ENCODE measurements around the gene GAS7.

The GAS7 gene

DNA sequence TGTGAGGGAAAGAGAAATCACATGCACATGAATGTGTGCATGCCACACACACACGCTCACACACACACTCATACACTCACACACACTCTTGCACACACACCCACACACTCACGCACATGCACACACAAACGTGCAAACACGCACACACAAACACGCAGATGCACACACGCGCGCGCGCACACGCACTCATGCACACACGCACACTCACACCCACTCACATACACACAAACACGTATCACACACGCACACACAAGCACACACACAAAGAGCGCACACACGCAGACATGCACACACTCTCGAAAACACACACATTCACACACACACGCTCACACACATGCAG, 72.2 kb downstream of the GAS7 start:
- no peak for TF ChIP-seq CTCF (IDR thresholded peaks at IDR 0.05; ENCODE audit: extremely low read depth, insufficient read depth, missing control alignments)
- no peak for DNase-seq (ENCODE audit: low spot score)
- in situ Hi-C loops (cut with MboI; ENCODE audit: low pct_unique_long_range_greater_than_20kb, low sequenced_read_pairs, unreplicated experiment): no loop called here

DNA sequence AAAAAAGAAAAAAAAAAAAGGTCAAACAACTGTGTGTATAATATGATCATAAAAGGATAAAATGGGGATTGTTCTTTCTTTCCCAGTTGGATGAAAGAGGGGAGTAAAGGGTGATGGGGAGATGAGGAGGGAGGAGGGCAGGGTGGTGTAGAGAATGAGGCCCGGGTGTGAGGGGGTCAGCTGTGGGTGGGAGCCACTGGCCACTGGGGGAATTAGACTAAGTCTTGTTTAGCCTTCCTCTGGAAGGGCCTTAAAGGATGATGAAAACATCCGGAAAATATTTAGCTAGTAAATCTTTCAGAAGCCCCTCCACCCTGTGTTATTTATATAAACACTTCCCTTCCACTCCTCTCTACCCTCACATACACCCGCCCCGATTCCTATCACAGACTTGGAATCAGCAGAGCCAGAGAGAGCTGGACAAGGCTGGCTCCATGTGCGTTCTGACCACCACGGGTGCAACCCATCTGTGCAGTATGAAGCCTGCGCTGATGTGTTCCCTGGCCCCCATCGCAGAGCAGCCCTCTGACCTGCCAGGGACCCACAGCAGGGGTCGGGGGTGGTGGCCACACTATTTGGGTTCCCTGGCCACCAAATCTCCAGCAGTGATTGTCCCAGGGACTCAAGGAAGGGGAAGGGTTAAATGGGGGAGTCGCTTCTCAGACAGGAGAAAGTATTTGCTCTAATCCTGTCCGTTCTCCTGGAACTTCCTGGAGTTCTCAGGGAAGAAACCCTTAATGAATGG, 72.7 kb downstream of the GAS7 start:
- TF ChIP-seq CTCF (IDR thresholded peaks at IDR 0.05; ENCODE audit: extremely low read depth, insufficient read depth, missing control alignments): no peak
- in situ Hi-C loops (cut with MboI; ENCODE audit: low pct_unique_long_range_greater_than_20kb, low sequenced_read_pairs, unreplicated experiment): no loop called here
- DNase-seq (ENCODE audit: low spot score): no peak

GRCh38 chr17:10123093-10123492, 75.3 kb downstream of the GAS7 start:
- in situ Hi-C loops (cut with MboI; ENCODE audit: low pct_unique_long_range_greater_than_20kb, low sequenced_read_pairs, unreplicated experiment): no loop called here
- TF ChIP-seq CTCF (IDR thresholded peaks at IDR 0.05; ENCODE audit: extremely low read depth, insufficient read depth, missing control alignments): no peak
- DNase-seq (ENCODE audit: low spot score): no peak

- peak; percentile 59 for DNase-seq (ENCODE audit: low spot score)
- in situ Hi-C loops (cut with MboI; ENCODE audit: low pct_unique_long_range_greater_than_20kb, low sequenced_read_pairs, unreplicated experiment): no loop called here
- no peak for TF ChIP-seq CTCF (IDR thresholded peaks at IDR 0.05; ENCODE audit: extremely low read depth, insufficient read depth, missing control alignments)
Measured at GRCh38 chr17:10121971-10122707, 76.3 kb downstream of the GAS7 start.

GRCh38 chr17:10120749-10121148, 77.7 kb downstream of the GAS7 start:
- no peak for DNase-seq (ENCODE audit: low spot score)
- in situ Hi-C loops (cut with MboI; ENCODE audit: low pct_unique_long_range_greater_than_20kb, low sequenced_read_pairs, unreplicated experiment): no loop called here
- no peak for TF ChIP-seq CTCF (IDR thresholded peaks at IDR 0.05; ENCODE audit: extremely low read depth, insufficient read depth, missing control alignments)

DNA sequence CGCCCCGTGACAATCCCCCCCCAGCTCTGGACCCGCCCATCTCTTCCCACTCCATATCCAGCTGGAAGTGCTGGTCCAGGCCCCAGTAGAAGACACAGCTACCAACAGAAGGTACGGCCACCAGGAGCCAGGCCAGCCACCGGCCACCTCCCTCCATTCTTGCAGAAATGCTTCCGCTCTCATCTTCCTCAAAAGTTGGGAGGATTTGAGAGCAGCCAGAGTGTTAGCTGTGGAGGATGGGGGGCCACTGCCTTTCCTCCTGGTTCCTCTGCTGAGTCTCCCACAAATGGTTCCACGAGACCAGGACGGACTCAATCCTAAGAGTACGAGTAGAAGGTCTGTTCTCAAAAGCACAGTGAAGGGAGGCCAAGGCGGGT, 78.3 kb downstream of the GAS7 start:
- peak; percentile 23 for DNase-seq (ENCODE audit: low spot score)
- TF ChIP-seq CTCF (IDR thresholded peaks at IDR 0.05; ENCODE audit: extremely low read depth, insufficient read depth, missing control alignments): no peak
- in situ Hi-C loops (cut with MboI; ENCODE audit: low pct_unique_long_range_greater_than_20kb, low sequenced_read_pairs, unreplicated experiment): no loop called here

Measured in GM13977 (cell line).